K562 (cell line): Measurements from ENCODE around the gene CCDC192. TPM values are rescaled to one million over a fixed set of nuclear protein-coding genes. Genes with fewer than 3 reads are reported as not detected.

Experiments used
- ARID4B ChIP-seq: sonication (generic); formaldehyde crosslinking; IDR thresholded peaks from 2 replicates; pipeline ENCODE4 v1.8.0; 2022; ENCODE audit warnings: mild to moderate bottlenecking, missing genetic modification reagents
- PHTF2 ChIP-seq: fragments of 250-450 bp; sonication (Bioruptor Pico); IDR thresholded peaks from 2 replicates; pipeline ENCODE4 v1.5.0; 2021; ENCODE audit warnings: mild to moderate bottlenecking
- POLR2H ChIP-seq: IDR thresholded peaks from 2 replicates; pipeline ENCODE4 v1.6.1; 2016; ENCODE audit warnings: missing genetic modification characterization, low read depth, mild to moderate bottlenecking, control low read depth, missing compliant biosample characterization, moderate library complexity
- SAFB2 ChIP-seq: fragments of 200-400 bp; formaldehyde crosslinking; IDR thresholded peaks from 2 replicates; pipeline ENCODE4 v1.6.1; 2018; ENCODE audit warnings: borderline replicate concordance, low read length, low read depth, moderate library complexity; ENCODE audit not compliant: severe bottlenecking
- TEAD1 ChIP-seq, 2 experiments: fragments of 450-650 bp in 1 of 2; sonication (generic) in 1 of 2; formaldehyde crosslinking; IDR thresholded peaks; 2 replicates each; pipeline versions ENCODE4 v1.4.0 to v1.8.0; 2020 to 2022; ENCODE audit warnings: mild to moderate bottlenecking in 2 of 2, missing genetic modification reagents in 1 of 2
- ZBTB34 ChIP-seq: fragments of 250-450 bp; sonication (Bioruptor Pico); IDR thresholded peaks from 2 replicates; pipeline ENCODE4 v1.8.0; 2021; ENCODE audit warnings: mild to moderate bottlenecking, moderate library complexity
- ZNF133 ChIP-seq: fragments of 250-450 bp; sonication (Bioruptor Pico); IDR thresholded peaks from 2 replicates; pipeline ENCODE4 v1.4.0; 2020; ENCODE audit warnings: mild to moderate bottlenecking
- ZNF212 ChIP-seq: fragments of 450-650 bp; formaldehyde crosslinking; IDR thresholded peaks from 2 replicates; pipeline ENCODE4 v1.4.0; 2020; ENCODE audit warnings: mild to moderate bottlenecking
- ZNF263 ChIP-seq: sonication (generic); formaldehyde crosslinking; IDR thresholded peaks from 2 replicates; pipeline ENCODE4 v1.8.0; 2022; ENCODE audit warnings: mild to moderate bottlenecking, missing genetic modification reagents, borderline replicate concordance
- polyA plus RNA-seq, 8 experiments: library from polyadenylated mRNA; depleted of rRNA in 4 of 8; stranded (reverse) in 5 of 8; unstranded in 3 of 8; fragments of >200 nt; fragmentation: Nextera tagmentation in 2 of 8; fragmentation: Illumina TruSeq in 1 of 8; extraction: Ambion mirVana in 2 of 8; extraction: Trizol in 1 of 8; gene quantifications; 2 replicates each; pipeline versions ENCODE4 v1.2.1 to v1.2.3, GENCODE V29; 2011 to 2014; ENCODE audit warnings: inconsistent platforms in 1 of 8, missing spikeins in 1 of 8
- total RNA-seq, 7 experiments: library from RNA; depleted of rRNA in 6 of 7; stranded (reverse); fragments of >200 nt in 6 of 7; fragmentation: Illumina TruSeq in 2 of 7; extraction: Trizol in 2 of 7; gene quantifications; 2 replicates each; pipeline versions ENCODE4 v1.2.1 to v1.2.3, GENCODE V29; 2011 to 2021; ENCODE audit warnings: low replicate concordance in 1 of 7
- TF ChIP-seq, protein P1 (sequence below): fragments of 250-450 bp; sonication (Bioruptor Pico); IDR thresholded peaks from 2 replicates; pipeline ENCODE4 v1.9.0; 2021; ENCODE audit warnings: mild to moderate bottlenecking, inconsistent platforms
- TF ChIP-seq, protein P2 (sequence below): fragments of 450-650 bp; IDR thresholded peaks from 2 replicates; pipeline ENCODE4 v1.6.1; 2016
- TF ChIP-seq, protein P3 (sequence below), 3 experiments: fragments of 200-800 bp in 1 of 3; fragments of 250-450 bp in 1 of 3; fragments of 450-650 bp in 1 of 3; sonication (Bioruptor Pico) in 1 of 3; sonication (Bioruptor generic) in 1 of 3; formaldehyde crosslinking in 1 of 3; IDR thresholded peaks; 2 replicates each; pipeline versions ENCODE4 v1.6.1 to v1.8.0; 2016 to 2022; ENCODE audit warnings: mild to moderate bottlenecking in 2 of 3, missing genetic modification characterization in 2 of 3, missing compliant biosample characterization in 1 of 3, moderate library complexity in 1 of 3

CCDC192 gene
- total and polyA plus RNA-seq, 9 of the 15 experiments (the other 6 are each of a cell fraction or from before 2014, with no cell fraction given) = 0.21 to 0.66 (median 0.38) TPM; not detected in 2

DNA sequence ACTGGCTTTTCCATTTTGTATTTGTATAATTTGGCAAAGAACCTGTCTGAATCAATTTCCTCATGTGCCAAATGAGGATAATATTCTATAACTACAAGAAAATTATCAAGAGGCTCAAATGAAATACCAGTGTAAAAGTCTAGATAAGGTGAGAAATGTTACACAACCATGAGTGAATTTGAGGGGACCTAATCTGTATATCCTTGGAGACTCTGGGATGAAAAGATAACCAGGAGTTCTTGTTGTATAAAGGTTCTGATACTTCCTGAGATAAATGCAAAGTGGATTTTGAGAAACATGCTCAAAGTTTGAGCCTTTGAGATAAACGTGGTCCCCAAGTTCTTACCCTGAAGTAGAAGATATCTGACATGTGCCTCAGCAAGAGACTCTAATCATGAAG lies 260.0 kb downstream of the CCDC192 start (continued):
- TF ChIP-seq, protein P1, sequence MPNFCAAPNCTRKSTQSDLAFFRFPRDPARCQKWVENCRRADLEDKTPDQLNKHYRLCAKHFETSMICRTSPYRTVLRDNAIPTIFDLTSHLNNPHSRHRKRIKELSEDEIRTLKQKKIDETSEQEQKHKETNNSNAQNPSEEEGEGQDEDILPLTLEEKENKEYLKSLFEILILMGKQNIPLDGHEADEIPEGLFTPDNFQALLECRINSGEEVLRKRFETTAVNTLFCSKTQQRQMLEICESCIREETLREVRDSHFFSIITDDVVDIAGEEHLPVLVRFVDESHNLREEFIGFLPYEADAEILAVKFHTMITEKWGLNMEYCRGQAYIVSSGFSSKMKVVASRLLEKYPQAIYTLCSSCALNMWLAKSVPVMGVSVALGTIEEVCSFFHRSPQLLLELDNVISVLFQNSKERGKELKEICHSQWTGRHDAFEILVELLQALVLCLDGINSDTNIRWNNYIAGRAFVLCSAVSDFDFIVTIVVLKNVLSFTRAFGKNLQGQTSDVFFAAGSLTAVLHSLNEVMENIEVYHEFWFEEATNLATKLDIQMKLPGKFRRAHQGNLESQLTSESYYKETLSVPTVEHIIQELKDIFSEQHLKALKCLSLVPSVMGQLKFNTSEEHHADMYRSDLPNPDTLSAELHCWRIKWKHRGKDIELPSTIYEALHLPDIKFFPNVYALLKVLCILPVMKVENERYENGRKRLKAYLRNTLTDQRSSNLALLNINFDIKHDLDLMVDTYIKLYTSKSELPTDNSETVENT (CRISPR knock-in tag) = no peak
- no peak for TF ChIP-seq SAFB2
- no peak for TF ChIP-seq TEAD1 (CRISPR knock-in tag; IDR thresholded peaks at IDR 0.05)
- TF ChIP-seq, protein P2, sequence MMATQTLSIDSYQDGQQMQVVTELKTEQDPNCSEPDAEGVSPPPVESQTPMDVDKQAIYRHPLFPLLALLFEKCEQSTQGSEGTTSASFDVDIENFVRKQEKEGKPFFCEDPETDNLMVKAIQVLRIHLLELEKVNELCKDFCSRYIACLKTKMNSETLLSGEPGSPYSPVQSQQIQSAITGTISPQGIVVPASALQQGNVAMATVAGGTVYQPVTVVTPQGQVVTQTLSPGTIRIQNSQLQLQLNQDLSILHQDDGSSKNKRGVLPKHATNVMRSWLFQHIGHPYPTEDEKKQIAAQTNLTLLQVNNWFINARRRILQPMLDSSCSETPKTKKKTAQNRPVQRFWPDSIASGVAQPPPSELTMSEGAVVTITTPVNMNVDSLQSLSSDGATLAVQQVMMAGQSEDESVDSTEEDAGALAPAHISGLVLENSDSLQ = no peak
- TF ChIP-seq ZNF133 (CRISPR knock-in tag) = no peak
- TF ChIP-seq POLR2H (tag) = no peak
- no peak for TF ChIP-seq ZNF212 (CRISPR knock-in tag)
- no peak for TF ChIP-seq ZNF263 (CRISPR knock-in tag)
- no peak for TF ChIP-seq ARID4B (CRISPR knock-in tag)
- no peak for TF ChIP-seq ZBTB34 (CRISPR knock-in tag)
- no peak for TF ChIP-seq PHTF2 (CRISPR knock-in tag)
- TF ChIP-seq, protein P3, sequence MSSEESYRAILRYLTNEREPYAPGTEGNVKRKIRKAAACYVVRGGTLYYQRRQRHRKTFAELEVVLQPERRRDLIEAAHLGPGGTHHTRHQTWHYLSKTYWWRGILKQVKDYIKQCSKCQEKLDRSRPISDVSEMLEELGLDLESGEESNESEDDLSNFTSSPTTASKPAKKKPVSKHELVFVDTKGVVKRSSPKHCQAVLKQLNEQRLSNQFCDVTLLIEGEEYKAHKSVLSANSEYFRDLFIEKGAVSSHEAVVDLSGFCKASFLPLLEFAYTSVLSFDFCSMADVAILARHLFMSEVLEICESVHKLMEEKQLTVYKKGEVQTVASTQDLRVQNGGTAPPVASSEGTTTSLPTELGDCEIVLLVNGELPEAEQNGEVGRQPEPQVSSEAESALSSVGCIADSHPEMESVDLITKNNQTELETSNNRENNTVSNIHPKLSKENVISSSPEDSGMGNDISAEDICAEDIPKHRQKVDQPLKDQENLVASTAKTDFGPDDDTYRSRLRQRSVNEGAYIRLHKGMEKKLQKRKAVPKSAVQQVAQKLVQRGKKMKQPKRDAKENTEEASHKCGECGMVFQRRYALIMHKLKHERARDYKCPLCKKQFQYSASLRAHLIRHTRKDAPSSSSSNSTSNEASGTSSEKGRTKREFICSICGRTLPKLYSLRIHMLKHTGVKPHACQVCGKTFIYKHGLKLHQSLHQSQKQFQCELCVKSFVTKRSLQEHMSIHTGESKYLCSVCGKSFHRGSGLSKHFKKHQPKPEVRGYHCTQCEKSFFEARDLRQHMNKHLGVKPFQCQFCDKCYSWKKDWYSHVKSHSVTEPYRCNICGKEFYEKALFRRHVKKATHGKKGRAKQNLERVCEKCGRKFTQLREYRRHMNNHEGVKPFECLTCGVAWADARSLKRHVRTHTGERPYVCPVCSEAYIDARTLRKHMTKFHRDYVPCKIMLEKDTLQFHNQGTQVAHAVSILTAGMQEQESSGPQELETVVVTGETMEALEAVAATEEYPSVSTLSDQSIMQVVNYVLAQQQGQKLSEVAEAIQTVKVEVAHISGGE (CRISPR knock-in tag; IDR thresholded peaks at IDR 0.05) = no peak
